DND-41 (cell line): Measurements from ENCODE around the gene MAT2A.
A peak's percentile ranks its signal among the peaks of the same experiment; 100 is the strongest.

ENCODE experiments used
- ATAC-seq: fragments of 200-7000 bp; cut with Tn5 transposase; 3 replicates; pipeline ENCODE4 v1.9.1; 2021; ENCODE audit warnings: low read depth; ENCODE audit not compliant: insufficient read depth
- DNase-seq: peaks from one replicate; pipeline ENCODE4 v3.0.0-alpha.2; 2020
- H2AFZ ChIP-seq: 2 replicates; pipeline ENCODE4 v1.6.0; 2012; ENCODE audit warnings: low read depth, low read length
- H3K27ac ChIP-seq: 2 replicates; pipeline ENCODE4 v1.5.1; 2012; ENCODE audit warnings: low read length, inconsistent platforms
- H3K27me3 ChIP-seq: fragments of 200-600 bp; sonication (generic); 2 replicates; pipeline ENCODE4 v1.6.0; 2012; ENCODE audit warnings: low read length, mild to moderate bottlenecking, inconsistent platforms; ENCODE audit not compliant: insufficient read depth, poor library complexity
- H3K36me3 ChIP-seq: 2 replicates; pipeline ENCODE4 v1.5.1; 2012; ENCODE audit warnings: low read length, inconsistent platforms; ENCODE audit not compliant: insufficient read depth
- H3K4me1 ChIP-seq: 2 replicates; pipeline ENCODE4 v1.5.1; 2012; ENCODE audit warnings: mild to moderate bottlenecking, low read length; ENCODE audit not compliant: insufficient read depth
- H3K4me2 ChIP-seq: 2 replicates; pipeline ENCODE4 v1.6.0; 2012; ENCODE audit warnings: mild to moderate bottlenecking, moderate library complexity, low read length, inconsistent platforms; ENCODE audit not compliant: insufficient read depth
- H3K4me3 ChIP-seq, 2 experiments: fragments of 200-600 bp in 1 of 2; shearing (Covaris generic) in 1 of 2; 2 replicates each; pipeline ENCODE4 v1.5.1; 2012 to 2016; ENCODE audit warnings: inconsistent platforms in 2 of 2, low read length in 2 of 2, mild to moderate bottlenecking in 2 of 2, low read depth in 1 of 2, moderate library complexity in 1 of 2
- H3K79me2 ChIP-seq: 2 replicates; pipeline ENCODE4 v1.6.0; 2012; ENCODE audit warnings: low read length, inconsistent platforms; ENCODE audit not compliant: insufficient read depth
- H3K9ac ChIP-seq: 2 replicates; pipeline ENCODE4 v1.6.0; 2012; ENCODE audit warnings: low read depth, mild to moderate bottlenecking, inconsistent platforms, low read length, moderate library complexity
- H3K9me3 ChIP-seq: 2 replicates; pipeline ENCODE4 v1.5.1; 2012; ENCODE audit warnings: low read length, moderate library complexity, mild to moderate bottlenecking, inconsistent platforms; ENCODE audit not compliant: insufficient read depth, severe bottlenecking
- H4K20me1 ChIP-seq: 2 replicates; pipeline ENCODE4 v1.6.0; 2012; ENCODE audit warnings: low read length; ENCODE audit not compliant: insufficient read depth
- EZH2 ChIP-seq: IDR thresholded peaks from 3 replicates; pipeline ENCODE4 v1.6.1; 2012; ENCODE audit warnings: borderline replicate concordance, low read depth, mild to moderate bottlenecking, moderate library complexity, low read length, inconsistent platforms; ENCODE audit not compliant: severe bottlenecking
- TF ChIP-seq, protein P1 (sequence below): IDR thresholded peaks from 2 replicates; pipeline ENCODE4 v1.5.1; 2012; ENCODE audit warnings: borderline replicate concordance, low read length, moderate library complexity, mild to moderate bottlenecking; ENCODE audit not compliant: poor library complexity, severe bottlenecking; ENCODE audit errors: extremely low read depth

MAT2A gene

DNA sequence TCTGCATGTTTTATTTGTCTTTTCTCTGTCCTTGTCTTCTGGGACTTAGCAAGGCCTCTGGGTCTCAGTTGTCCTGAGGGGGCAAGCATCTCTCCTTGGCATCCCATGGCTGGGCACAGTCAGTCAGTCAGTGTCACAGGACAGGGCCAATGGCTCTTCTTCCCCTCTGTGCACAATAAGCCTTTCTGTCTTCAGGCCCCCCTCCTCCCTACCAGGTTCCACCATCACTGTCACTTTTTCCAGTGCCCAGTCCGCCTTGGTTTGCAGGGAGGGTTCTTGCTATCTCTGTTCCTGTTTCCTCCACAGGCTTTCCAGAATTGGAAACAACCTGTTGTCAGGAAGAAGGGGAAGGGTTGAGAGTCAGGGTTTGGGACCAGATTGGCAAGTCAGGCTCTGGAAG, 43.5 kb downstream of the MAT2A start:
- no peak for ATAC-seq
- Histone ChIP-seq H3K36me3 (no peaks in the 10 kb centered on the region), H3K4me3 (no peak overlapping the region), H3K4me2 (no peak overlapping the region), H4K20me1 (no peaks in the 10 kb centered on the region), H3K9me3 (no peaks in the 10 kb centered on the region), H3K4me1 (peaks cover 24% of the 10 kb centered on the region), H2AFZ (0 out of 2 replicates have a peak overlapping the region, but pooled peaks have one; percentile 2), H3K79me2 (peaks cover 10% of the 10 kb centered on the region; the same call in 1 of the 2 replicates), H3K9ac (no peak overlapping the region), H3K27ac (no peak overlapping the region), H3K27me3 (peaks cover 22% of the 10 kb centered on the region)
- DNase-seq = no peak
- TF ChIP-seq, protein P1, sequence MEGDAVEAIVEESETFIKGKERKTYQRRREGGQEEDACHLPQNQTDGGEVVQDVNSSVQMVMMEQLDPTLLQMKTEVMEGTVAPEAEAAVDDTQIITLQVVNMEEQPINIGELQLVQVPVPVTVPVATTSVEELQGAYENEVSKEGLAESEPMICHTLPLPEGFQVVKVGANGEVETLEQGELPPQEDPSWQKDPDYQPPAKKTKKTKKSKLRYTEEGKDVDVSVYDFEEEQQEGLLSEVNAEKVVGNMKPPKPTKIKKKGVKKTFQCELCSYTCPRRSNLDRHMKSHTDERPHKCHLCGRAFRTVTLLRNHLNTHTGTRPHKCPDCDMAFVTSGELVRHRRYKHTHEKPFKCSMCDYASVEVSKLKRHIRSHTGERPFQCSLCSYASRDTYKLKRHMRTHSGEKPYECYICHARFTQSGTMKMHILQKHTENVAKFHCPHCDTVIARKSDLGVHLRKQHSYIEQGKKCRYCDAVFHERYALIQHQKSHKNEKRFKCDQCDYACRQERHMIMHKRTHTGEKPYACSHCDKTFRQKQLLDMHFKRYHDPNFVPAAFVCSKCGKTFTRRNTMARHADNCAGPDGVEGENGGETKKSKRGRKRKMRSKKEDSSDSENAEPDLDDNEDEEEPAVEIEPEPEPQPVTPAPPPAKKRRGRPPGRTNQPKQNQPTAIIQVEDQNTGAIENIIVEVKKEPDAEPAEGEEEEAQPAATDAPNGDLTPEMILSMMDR = no peak
- no peak for TF ChIP-seq EZH2

DNA sequence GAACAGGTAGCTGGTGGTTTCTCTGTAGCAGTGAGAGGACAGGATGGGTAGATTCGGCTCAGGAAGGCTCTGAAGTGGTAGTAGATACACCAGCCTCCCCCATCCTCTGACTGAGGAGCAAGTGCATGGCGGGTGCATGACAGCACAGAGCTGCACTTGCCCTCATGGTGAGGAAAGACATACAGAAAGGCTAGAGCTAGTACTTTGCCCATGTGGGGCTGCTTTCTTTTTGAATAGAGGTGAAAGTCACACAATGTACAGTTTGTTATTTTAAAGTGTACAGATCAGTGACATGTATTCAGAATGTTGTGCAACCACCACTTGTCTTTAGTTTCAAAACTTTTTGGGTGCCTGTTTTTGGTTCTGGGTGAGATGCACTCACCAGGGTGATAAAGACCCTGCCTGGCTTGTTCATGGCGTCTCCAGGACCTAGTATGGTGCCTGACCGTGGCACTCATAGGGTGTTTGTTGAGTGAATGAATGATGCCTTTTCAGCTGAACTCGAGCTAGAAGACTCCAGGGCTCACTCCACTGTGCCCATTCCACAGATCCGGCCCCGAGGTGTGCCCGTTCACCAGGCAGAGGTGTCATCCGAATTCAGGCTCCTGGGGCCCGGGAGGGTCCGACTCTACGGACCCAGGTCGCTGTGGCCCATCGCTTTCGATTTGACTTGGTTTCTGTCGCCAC, 44.8 kb downstream of the MAT2A start:
- Histone ChIP-seq H3K27ac (peak overlapping the region; percentile 62), H3K4me3 (peak overlapping the region; percentile 28 to 80; a peak in 3 of 4 replicates), H2AFZ (peak overlapping the region; percentile 89), H3K36me3 (no peaks in the 10 kb centered on the region), H3K79me2 (peaks cover 10% of the 10 kb centered on the region; the same call in 1 of the 2 replicates), H3K9ac (peak overlapping the region; percentile 75), H3K9me3 (no peaks in the 10 kb centered on the region), H3K4me1 (peaks cover 29% of the 10 kb centered on the region), H3K4me2 (peak overlapping the region; percentile 86), H3K27me3 (peaks cover 11% of the 10 kb centered on the region), H4K20me1 (no peaks in the 10 kb centered on the region)
- no peak for TF ChIP-seq EZH2
- TF ChIP-seq, protein P1 = no peak
- peak; percentile 15; the same call in 2 of the 3 replicates for ATAC-seq
- DNase-seq = no peak

DNA sequence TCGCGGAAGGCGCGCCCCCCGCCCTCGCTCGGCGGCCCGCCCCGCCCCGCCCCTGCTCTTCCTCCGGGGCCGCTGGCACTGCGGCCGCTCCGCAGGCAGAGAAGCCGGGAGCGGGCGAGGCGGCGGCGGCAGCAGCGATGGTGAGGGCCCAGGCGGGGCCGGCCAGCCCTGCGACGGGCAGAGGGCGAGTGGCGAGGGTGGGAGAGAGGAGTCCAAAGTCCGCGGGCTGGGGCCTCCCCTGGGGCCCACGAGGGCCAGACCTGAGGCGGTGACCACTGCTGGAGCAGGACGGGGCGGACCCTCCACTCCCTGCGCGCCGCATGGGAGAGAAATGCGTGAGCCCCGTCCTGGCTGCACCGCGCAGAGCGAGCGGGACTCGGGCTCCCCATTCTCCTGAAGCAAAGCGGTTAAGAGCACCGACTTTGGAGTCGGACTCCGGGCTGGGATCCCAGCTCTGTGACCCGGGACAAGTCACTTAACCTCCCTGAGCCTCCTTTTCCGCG, 45.4 kb downstream of the MAT2A start, which contains the start of gene VAMP5:
Gene VAMP5 (plus strand): TSS at position 78 of the 503 bp plus-strand sequence. CDS start 60 bp downstream, at position 138.
- Histone ChIP-seq H2AFZ (peak within 1 kb of the TSS; percentile 89), H3K4me3 (peak within 1 kb of the TSS; percentile 28 to 80; a peak in 3 of 4 replicates), H4K20me1 (no peaks in the 10 kb centered on the region), H3K36me3 (no peaks in the 10 kb centered on the region), H3K9ac (peak within 1 kb of the TSS; percentile 75), H3K4me1 (peaks cover 29% of the 10 kb centered on the region), H3K9me3 (no peaks in the 10 kb centered on the region), H3K27me3 (peaks cover 6% of the 10 kb centered on the region), H3K27ac (peak within 1 kb of the TSS; percentile 70), H3K79me2 (peaks cover 10% of the 10 kb centered on the region; the same call in 1 of the 2 replicates), H3K4me2 (peak within 1 kb of the TSS; percentile 86)
- peak; percentile 71 for DNase-seq
- TF ChIP-seq EZH2 = no peak
- TF ChIP-seq, protein P1 = no peak
- peak; percentile 74 for ATAC-seq
